Duodenal mucosa (tissue), 2 donors: ENCODE data around the gene ZNF662.

Source experiments
- H3K27ac ChIP-seq: one replicate; pipeline ENCODE4 v1.7.0; 2013; ENCODE audit warnings: low read depth, low read length
- H3K27me3 ChIP-seq, 2 donors: one replicate each; pipeline ENCODE4 v1.7.0; 2013; ENCODE audit warnings: low read length in 2 of 2, control low read depth in 1 of 2; ENCODE audit not compliant: insufficient read depth in 2 of 2, control insufficient read depth in 1 of 2
- H3K36me3 ChIP-seq, 2 donors: one replicate each; pipeline ENCODE4 v1.7.0; 2013; ENCODE audit warnings: low read length in 2 of 2, control low read depth in 1 of 2; ENCODE audit not compliant: insufficient read depth in 2 of 2, control insufficient read depth in 1 of 2
- H3K4me1 ChIP-seq, 2 donors: one replicate each; pipeline ENCODE4 v1.7.0; 2013; ENCODE audit warnings: low read length in 2 of 2, control low read depth in 1 of 2; ENCODE audit not compliant: insufficient read depth in 2 of 2, control insufficient read depth in 1 of 2
- H3K4me3 ChIP-seq, 2 donors: one replicate each; pipeline ENCODE4 v1.7.0; 2013; ENCODE audit warnings: low read length in 2 of 2, low read depth in 1 of 2
- H3K9ac ChIP-seq, 2 donors: one replicate each; pipeline ENCODE4 v1.7.0; 2013; ENCODE audit warnings: low read length in 2 of 2, low read depth in 1 of 2
- H3K9me3 ChIP-seq, 2 donors: one replicate each; pipeline ENCODE4 v1.7.0; 2013; ENCODE audit warnings: low read length in 2 of 2, control low read depth in 1 of 2; ENCODE audit not compliant: control insufficient read depth in 1 of 2

The ZNF662 gene

GRCh38 chr3:42935472-42935871 is 29.5 kb downstream of the ZNF662 start:
- Histone ChIP-seq H3K27ac (no peak overlapping the region), H3K36me3 (no peaks in the 10 kb centered on the region), H3K4me1 (no peaks in the 10 kb centered on the region), H3K4me3 (no peak overlapping the region), H3K27me3 (no peaks in the 10 kb centered on the region), H3K9me3 (no peaks in the 10 kb centered on the region), H3K9ac (no peak overlapping the region)

GRCh38 chr3:42936157-42936981 is 30.4 kb downstream of the ZNF662 start:
- Histone ChIP-seq H3K4me3 (peak overlapping the region; percentile 46 to 59), H3K9ac (no peak overlapping the region), H3K4me1 (no peaks in the 10 kb centered on the region), H3K9me3 (no peaks in the 10 kb centered on the region), H3K27ac (no peak overlapping the region), H3K27me3 (no peaks in the 10 kb centered on the region), H3K36me3 (no peaks in the 10 kb centered on the region)

- no peak overlapping the region for H3K27ac ChIP-seq
- H3K36me3 ChIP-seq = no peaks in the 10 kb centered on the region
- H3K9me3 ChIP-seq = no peaks in the 10 kb centered on the region
- no peaks in the 10 kb centered on the region for H3K4me1 ChIP-seq
- no peak overlapping the region for H3K4me3 ChIP-seq
- H3K9ac ChIP-seq = no peak overlapping the region
- no peaks in the 10 kb centered on the region for H3K27me3 ChIP-seq
Observed at GRCh38 chr3:42937334-42937733, 31.4 kb downstream of the ZNF662 start.

- no peaks in the 10 kb centered on the region for H3K27me3 ChIP-seq
- no peaks in the 10 kb centered on the region for H3K9me3 ChIP-seq
- H3K27ac ChIP-seq = no peak overlapping the region
- no peak overlapping the region for H3K9ac ChIP-seq
- no peak overlapping the region for H3K4me3 ChIP-seq
- H3K36me3 ChIP-seq = no peaks in the 10 kb centered on the region
- no peaks in the 10 kb centered on the region for H3K4me1 ChIP-seq
Observed at GRCh38 chr3:42942693-42943092, 36.8 kb downstream of the ZNF662 start.

- Histone ChIP-seq H3K27me3 (no peaks in the 10 kb centered on the region), H3K36me3 (no peaks in the 10 kb centered on the region), H3K9me3 (no peaks in the 10 kb centered on the region), H3K4me3 (no peak overlapping the region), H3K27ac (no peak overlapping the region), H3K9ac (no peak overlapping the region), H3K4me1 (no peaks in the 10 kb centered on the region)
Observed at GRCh38 chr3:42946050-42946449, 40.1 kb downstream of the ZNF662 start.

- H3K9ac ChIP-seq = no peak overlapping the region
- H3K4me1 ChIP-seq = no peaks in the 10 kb centered on the region
- H3K27ac ChIP-seq = no peak overlapping the region
- no peaks in the 10 kb centered on the region for H3K9me3 ChIP-seq
- H3K36me3 ChIP-seq = no peaks in the 10 kb centered on the region
- no peak overlapping the region for H3K4me3 ChIP-seq
- no peaks in the 10 kb centered on the region for H3K27me3 ChIP-seq
Observed at GRCh38 chr3:42957573-42957972, 51.6 kb downstream of the ZNF662 start.

- Histone ChIP-seq H3K27ac (no peak overlapping the region), H3K36me3 (no peaks in the 10 kb centered on the region), H3K4me1 (no peaks in the 10 kb centered on the region), H3K27me3 (no peaks in the 10 kb centered on the region), H3K9me3 (no peaks in the 10 kb centered on the region), H3K4me3 (no peak overlapping the region), H3K9ac (no peak overlapping the region)
Observed at GRCh38 chr3:42960282-42960681, 54.3 kb downstream of the ZNF662 start.

- Histone ChIP-seq H3K9ac (no peak overlapping the region), H3K36me3 (no peaks in the 10 kb centered on the region), H3K4me1 (no peaks in the 10 kb centered on the region), H3K9me3 (no peaks in the 10 kb centered on the region), H3K27ac (no peak overlapping the region), H3K4me3 (no peak overlapping the region), H3K27me3 (no peaks in the 10 kb centered on the region)
Observed at GRCh38 chr3:42960786-42961185, 54.8 kb downstream of the ZNF662 start.

- H3K27ac ChIP-seq = no peak overlapping the region
Observed at GRCh38 chr3:42961633-42962032, 55.7 kb downstream of the ZNF662 start.

GRCh38 chr3:42963269-42963668 is 57.3 kb downstream of the ZNF662 start:
- Histone ChIP-seq H3K9me3 (no peaks in the 10 kb centered on the region), H3K4me3 (no peak overlapping the region), H3K27me3 (no peaks in the 10 kb centered on the region)

More at GRCh38 chr3:42961633-42962032, 55.7 kb downstream of the ZNF662 start:
- Histone ChIP-seq H3K4me3 (no peak overlapping the region), H3K36me3 (no peaks in the 10 kb centered on the region), H3K27me3 (no peaks in the 10 kb centered on the region), H3K4me1 (no peaks in the 10 kb centered on the region), H3K9me3 (no peaks in the 10 kb centered on the region), H3K9ac (no peak overlapping the region)

More at GRCh38 chr3:42963269-42963668, 57.3 kb downstream of the ZNF662 start:
- Histone ChIP-seq H3K4me1 (no peaks in the 10 kb centered on the region), H3K36me3 (no peaks in the 10 kb centered on the region), H3K27ac (no peak overlapping the region), H3K9ac (no peak overlapping the region)
